Upper lobe of left lung (tissue), 4 donors: ENCODE results near the gene TPRN.

Experiments
- CTCF ChIP-seq, 6 experiments: fragments of 450-650 bp in 4 of 6; fragments of 200-600 bp in 2 of 6; sonication (generic) in 2 of 6; IDR thresholded peaks; one replicate each; pipeline ENCODE4 v1.5.1; 2016 to 2019; ENCODE audit warnings: antibody characterized with exemption in 6 of 6
- EP300 ChIP-seq, 4 donors: sonication (generic); formaldehyde crosslinking; IDR thresholded peaks; one replicate each; pipeline ENCODE4 v1.5.1; 2017; ENCODE audit warnings: antibody characterized with exemption in 4 of 4, control low read depth in 2 of 4
- POLR2A ChIP-seq, 4 donors: fragments of 450-650 bp; IDR thresholded peaks; one replicate each; pipeline ENCODE4 v1.5.1; 2016 to 2017; ENCODE audit warnings: antibody characterized with exemption in 4 of 4, mild to moderate bottlenecking in 2 of 4

DNA sequence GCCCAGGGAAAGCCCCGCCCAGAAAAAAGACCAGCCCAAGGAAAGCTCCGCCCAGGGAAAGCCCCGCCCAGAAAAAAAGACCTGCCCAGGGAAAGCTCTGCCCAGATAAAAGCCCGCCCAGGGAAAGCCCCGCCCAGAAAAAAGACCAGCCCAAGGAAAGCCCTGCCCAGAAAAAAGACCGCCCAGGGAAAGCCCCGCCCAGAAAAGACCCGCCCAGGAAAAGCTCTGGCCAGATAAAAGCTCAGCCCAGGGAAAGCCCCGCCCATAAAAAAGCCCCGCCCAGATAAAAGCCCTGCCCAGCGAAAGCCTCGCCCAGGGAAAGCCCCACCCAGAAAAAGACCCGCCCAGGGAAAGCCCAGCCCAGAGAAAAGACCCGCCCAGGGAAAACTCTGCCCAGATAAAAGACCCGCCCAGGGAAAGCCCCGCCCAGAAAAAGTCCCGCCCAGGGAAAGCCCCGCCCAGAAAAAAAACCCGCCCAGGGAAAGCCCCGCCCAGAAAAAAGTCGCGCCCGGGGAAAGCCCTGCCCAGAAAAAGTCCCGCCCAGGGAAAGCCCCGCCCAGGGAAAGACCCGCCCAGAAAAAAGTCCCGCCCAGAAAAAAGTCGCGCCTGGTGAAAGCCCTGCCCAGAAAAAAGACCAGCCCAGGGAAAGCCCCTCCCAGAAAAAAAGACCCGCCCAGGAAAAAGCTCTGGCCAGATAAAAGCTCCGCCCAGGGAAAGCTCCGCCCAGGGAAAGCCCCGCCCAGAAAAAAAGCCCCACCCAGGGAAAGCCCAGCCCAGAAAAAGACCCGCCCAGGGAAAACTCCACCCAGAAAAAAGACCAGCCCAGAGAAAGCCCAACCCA, 49.7 kb downstream of the TPRN start:
- no peak for TF ChIP-seq EP300 (IDR thresholded peaks at IDR 0.05)
- TF ChIP-seq CTCF (IDR thresholded peaks at IDR 0.05) = no peak
- TF ChIP-seq POLR2A (IDR thresholded peaks at IDR 0.05) = no peak
